Left lung (tissue), 10 donors: ENCODE results near the gene EGR4. TPM values are rescaled to one million over a fixed set of nuclear protein-coding genes. Genes with fewer than 3 reads are reported as not detected.
"Not testable (repeated sequence)": the region's sequence is repeated elsewhere in the genome, so short reads cannot be mapped to it uniquely, and the experiment has no call there.

Experiments used
- ATAC-seq: fragments of 200-7000 bp; cut with Tn5 transposase; one replicate; pipeline ENCODE4 v1.9.1; 2020; ENCODE audit warnings: moderate library complexity
- DNase-seq, 4 donors: peaks; one replicate each; pipeline ENCODE4 v3.0.0-alpha.2; 2013 to 2020
- H3K27ac ChIP-seq, 2 donors: fragments of 200-600 bp; sonication (generic) in 1 of 2; one replicate each; pipeline versions ENCODE4 v1.5.0 to v1.8.0; 2020 to 2021
- H3K27me3 ChIP-seq, 2 donors: fragments of 200-600 bp; sonication (generic) in 1 of 2; one replicate each; pipeline versions ENCODE4 v1.5.0 to v1.8.0; 2020 to 2021
- H3K36me3 ChIP-seq, 2 donors: fragments of 200-600 bp; sonication (generic) in 1 of 2; one replicate each; pipeline versions ENCODE4 v1.5.0 to v1.8.0; 2020 to 2021
- H3K4me1 ChIP-seq, 2 donors: fragments of 200-600 bp; one replicate each; pipeline ENCODE4 v1.8.0; 2021
- H3K4me3 ChIP-seq, 2 donors: fragments of 200-600 bp; sonication (generic) in 1 of 2; one replicate each; pipeline versions ENCODE4 v1.5.0 to v1.8.0; 2020 to 2021; ENCODE audit warnings: mild to moderate bottlenecking in 1 of 2
- H3K9me3 ChIP-seq, 2 donors: fragments of 200-600 bp; sonication (generic) in 1 of 2; one replicate each; pipeline versions ENCODE4 v1.5.0 to v1.8.0; 2020 to 2021
- CTCF ChIP-seq, 2 donors: fragments of 200-600 bp; sonication (generic) in 1 of 2; IDR thresholded peaks; one replicate each; pipeline versions ENCODE4 v1.5.0 to v1.8.0; 2021; ENCODE audit warnings: antibody characterized with exemption in 2 of 2
- intact Hi-C, 2 donors: fragments of 100-400 bp; cut with DNase I; formaldehyde crosslinking; loops; one replicate each; pipeline versions ENCODE4 v1.11.2 to v1.14.2; 2022
- polyA plus RNA-seq, 6 donors: library from polyadenylated mRNA; unstranded; fragments of 120-200 nt; gene quantifications; one replicate each; pipeline ENCODE4 v1.2.1, GENCODE V29; 2013; ENCODE audit not compliant: insufficient read length in 6 of 6
- total RNA-seq, 2 donors: library from RNA; stranded (reverse); fragmentation: NEBNext Ultra II Directional; extraction: Animal tissue kit (Norgen Biotek cat#: 25700); gene quantifications; one replicate each; pipeline ENCODE4 v1.2.1, GENCODE V29; 2021
- donor health status: DM: no; HTN: yes; CAD: no.
- donor health status: DM: no; HTN: no; CAD: no.

Gene EGR4
- total and polyA plus RNA-seq, 8 donors = 0.08 TPM; not detected in 7

GRCh38 chr2:73264332-73264606 lies 29.1 kb downstream of the EGR4 start:
- no peak for TF ChIP-seq CTCF (IDR thresholded peaks at IDR 0.05)
- no peaks in the 10 kb centered on the region for H3K9me3 ChIP-seq
- no peaks in the 10 kb centered on the region for H3K36me3 ChIP-seq
- no peak for ATAC-seq
- no peak overlapping the region for H3K4me3 ChIP-seq
- no peak overlapping the region for H3K27ac ChIP-seq
- peak in 1 of 4 donors; percentile 63 for DNase-seq
- peaks cover 10 to 40% of the 10 kb centered on the region in 2 donors for H3K27me3 ChIP-seq
- peaks cover 0 to 5% of the 10 kb centered on the region in 2 donors for H3K4me1 ChIP-seq
- intact Hi-C loops = no loop called here

GRCh38 chr2:73263540-73264331 lies 29.6 kb downstream of the EGR4 start:
- H3K27me3 ChIP-seq = peaks cover 6 to 35% of the 10 kb centered on the region in 2 donors
- no peak overlapping the region for H3K4me3 ChIP-seq
- H3K27ac ChIP-seq = no peak overlapping the region
- peak in 1 of 4 donors; percentile 71 for DNase-seq
- intact Hi-C loops = no loop called here
- H3K9me3 ChIP-seq = no peaks in the 10 kb centered on the region
- peaks cover 0 to under 1% of the 10 kb centered on the region in 2 donors for H3K4me1 ChIP-seq
- ATAC-seq = no peak
- H3K36me3 ChIP-seq = no peaks in the 10 kb centered on the region
- TF ChIP-seq CTCF (IDR thresholded peaks at IDR 0.05) = no peak

- H3K9me3 ChIP-seq, ATAC-seq, H3K4me1 ChIP-seq, H3K4me3 ChIP-seq, H3K27ac ChIP-seq, DNase-seq, intact Hi-C loops, H3K36me3 ChIP-seq: not testable (repeated sequence)
- H3K27me3 ChIP-seq = peaks cover 0 to 26% of the 10 kb centered on the region in 2 donors
Measured at GRCh38 chr2:73262691-73263429, 30.5 kb downstream of the EGR4 start.

GRCh38 chr2:73262108-73262651 lies 31.2 kb downstream of the EGR4 start:
- no peak overlapping the region for H3K4me3 ChIP-seq
- no peaks in the 10 kb centered on the region for H3K9me3 ChIP-seq
- TF ChIP-seq CTCF (IDR thresholded peaks at IDR 0.05) = no peak
- intact Hi-C loops = no loop called here
- DNase-seq (no peak), ATAC-seq (no peak)
- H3K4me1 ChIP-seq = no peaks in the 10 kb centered on the region
- H3K27me3 ChIP-seq = peaks cover 0 to 19% of the 10 kb centered on the region in 2 donors
- no peaks in the 10 kb centered on the region for H3K36me3 ChIP-seq
- H3K27ac ChIP-seq = no peak overlapping the region

- Histone ChIP-seq H3K27me3 (peaks cover 0 to 6% of the 10 kb centered on the region in 2 donors), H3K36me3 (no peaks in the 10 kb centered on the region), H3K4me1 (no peaks in the 10 kb centered on the region), H3K4me3 (no peak overlapping the region), H3K27ac (no peak overlapping the region), H3K9me3 (no peaks in the 10 kb centered on the region)
- intact Hi-C loops = no loop called here
- DNase-seq = peak in 3 of 4 donors; percentile 50 to 80 (median 54)
- TF ChIP-seq CTCF (IDR thresholded peaks at IDR 0.05) = peak; percentile 30 to 32
- ATAC-seq = peak; percentile 92
Measured at GRCh38 chr2:73260338-73260984, 32.9 kb downstream of the EGR4 start.
